ENCODE results near the gene FAM83G. TPM values are rescaled to one million over a fixed set of nuclear protein-coding genes. Genes with fewer than 3 reads are reported as not detected.

FAM83G gene
- total RNA-seq, 1 donor from 2014 or later, result 1.6 TPM

- Mint-ChIP-seq H3K4me3 (ENCODE audit: unreplicated experiment) (no peak overlapping the region), H3K36me3 (ENCODE audit: low read depth, unreplicated experiment) (peaks cover 10% of the 10 kb centered on the region), H3K27ac (ENCODE audit: unreplicated experiment) (no peak overlapping the region), H3K27me3 (ENCODE audit: unreplicated experiment) (peaks cover 35% of the 10 kb centered on the region), H3K4me1 (ENCODE audit: unreplicated experiment) (peaks cover 4% of the 10 kb centered on the region), H3K9me3 (ENCODE audit: unreplicated experiment) (no peaks in the 10 kb centered on the region)
- no peak for TF ChIP-seq CTCF (IDR thresholded peaks at IDR 0.05; ENCODE audit: unreplicated experiment)
- no peak for DNase-seq (ENCODE audit: low spot score)
Measured at GRCh38 chr17:19017804-19018599, 13.4 kb upstream of the FAM83G start.

GRCh38 chr17:19017401-19017800 is 12.8 kb upstream of the FAM83G start:
- Mint-ChIP-seq H3K9me3 (ENCODE audit: unreplicated experiment) (no peaks in the 10 kb centered on the region), H3K4me1 (ENCODE audit: unreplicated experiment) (peaks cover 2% of the 10 kb centered on the region), H3K27me3 (ENCODE audit: unreplicated experiment) (peaks cover 32% of the 10 kb centered on the region), H3K4me3 (ENCODE audit: unreplicated experiment) (no peak overlapping the region), H3K36me3 (ENCODE audit: low read depth, unreplicated experiment) (peaks cover 7% of the 10 kb centered on the region), H3K27ac (ENCODE audit: unreplicated experiment) (peak overlapping the region; percentile 11)
- no peak for TF ChIP-seq CTCF (IDR thresholded peaks at IDR 0.05; ENCODE audit: unreplicated experiment)
- no peak for DNase-seq (ENCODE audit: low spot score)

GRCh38 chr17:19016881-19017280 is 12.3 kb upstream of the FAM83G start:
- H3K4me1 Mint-ChIP-seq (ENCODE audit: unreplicated experiment), result no peaks in the 10 kb centered on the region
- H3K36me3 Mint-ChIP-seq (ENCODE audit: low read depth, unreplicated experiment), result peaks cover 5% of the 10 kb centered on the region
- no peak for TF ChIP-seq CTCF (IDR thresholded peaks at IDR 0.05; ENCODE audit: unreplicated experiment)
- H3K27ac Mint-ChIP-seq (ENCODE audit: unreplicated experiment), result peak overlapping the region; percentile 11
- no peak for DNase-seq (ENCODE audit: low spot score)
- H3K27me3 Mint-ChIP-seq (ENCODE audit: unreplicated experiment), result peaks cover 31% of the 10 kb centered on the region
- no peak overlapping the region for H3K4me3 Mint-ChIP-seq (ENCODE audit: unreplicated experiment)
- H3K9me3 Mint-ChIP-seq (ENCODE audit: unreplicated experiment), result no peaks in the 10 kb centered on the region

- Mint-ChIP-seq H3K27ac (ENCODE audit: unreplicated experiment) (no peak overlapping the region), H3K36me3 (ENCODE audit: low read depth, unreplicated experiment) (peaks cover 5% of the 10 kb centered on the region), H3K4me3 (ENCODE audit: unreplicated experiment) (no peak overlapping the region), H3K9me3 (ENCODE audit: unreplicated experiment) (no peaks in the 10 kb centered on the region), H3K27me3 (ENCODE audit: unreplicated experiment) (peaks cover 33% of the 10 kb centered on the region), H3K4me1 (ENCODE audit: unreplicated experiment) (peaks cover under 1% of the 10 kb centered on the region)
- no peak for TF ChIP-seq CTCF (IDR thresholded peaks at IDR 0.05; ENCODE audit: unreplicated experiment)
- no peak for DNase-seq (ENCODE audit: low spot score)
Measured at GRCh38 chr17:19016297-19016696, 11.7 kb upstream of the FAM83G start.

GRCh38 chr17:19015428-19015827 is 10.9 kb upstream of the FAM83G start:
- TF ChIP-seq CTCF (IDR thresholded peaks at IDR 0.05; ENCODE audit: unreplicated experiment), result no peak
- no peak for DNase-seq (ENCODE audit: low spot score)
- no peaks in the 10 kb centered on the region for H3K9me3 Mint-ChIP-seq (ENCODE audit: unreplicated experiment)
- peaks cover 5% of the 10 kb centered on the region for H3K4me1 Mint-ChIP-seq (ENCODE audit: unreplicated experiment)
- no peak overlapping the region for H3K27ac Mint-ChIP-seq (ENCODE audit: unreplicated experiment)
- H3K4me3 Mint-ChIP-seq (ENCODE audit: unreplicated experiment), result no peak overlapping the region
- peaks cover 3% of the 10 kb centered on the region for H3K36me3 Mint-ChIP-seq (ENCODE audit: low read depth, unreplicated experiment)
- peaks cover 34% of the 10 kb centered on the region for H3K27me3 Mint-ChIP-seq (ENCODE audit: unreplicated experiment)

Data from endothelial cell (in vitro differentiated cells).